ENCODE data around the gene UNC5C. TPM values are rescaled to one million over a fixed set of nuclear protein-coding genes. Genes with fewer than 3 reads are reported as not detected.

The UNC5C gene
- total and polyA plus RNA-seq, 2 of the 8 experiments (the other 6 are each of a cell fraction or from before 2014, with no cell fraction given) = 0.30 to 1.3 TPM

- Histone ChIP-seq H3K36me3 (ENCODE audit: control insufficient read depth in 2 of 4, insufficient read depth in 4 of 4, low read length in 3 of 4) (no peaks in the 10 kb centered on the region), H3K27ac (ENCODE audit: low read depth, low read length) (no peak overlapping the region), H3K79me1 (ENCODE audit: low read depth, low read length) (no peaks in the 10 kb centered on the region), H3K27me3 (replicated peaks in 1 of 4; ENCODE audit: control insufficient read depth in 3 of 4, extremely low read depth in 1 of 4, insufficient read depth in 3 of 4, low read length in 3 of 4) (no peaks in the 10 kb centered on the region), H3K9me3 (ENCODE audit: insufficient read depth in 2 of 2, low read depth in 1 of 2, low read length in 1 of 2) (no peaks in the 10 kb centered on the region), H2BK15ac (ENCODE audit: low read length) (no peak overlapping the region), H2BK12ac (ENCODE audit: low read depth, low read length) (no peak overlapping the region), H3K18ac (ENCODE audit: extremely low read depth, low read length) (no peak overlapping the region), H2BK120ac (replicated peaks; ENCODE audit: low read depth, low read length) (no peak overlapping the region), H3K4me2 (ENCODE audit: insufficient read depth in 1 of 2, low read depth in 2 of 2, low read length in 2 of 2) (no peak overlapping the region), H3K79me2 (ENCODE audit: control insufficient read depth in 1 of 2, insufficient read depth in 2 of 2, low read length in 2 of 2) (no peaks in the 10 kb centered on the region), H4K8ac (ENCODE audit: extremely low read depth, insufficient read depth, low read length) (no peak overlapping the region), H2AK5ac (ENCODE audit: low read depth, low read length) (no peak overlapping the region), H4K20me1 (replicated peaks in 1 of 2; ENCODE audit: control insufficient read depth in 1 of 2, insufficient read depth in 2 of 2, low read length in 2 of 2) (no peaks in the 10 kb centered on the region), H4K91ac (replicated peaks; ENCODE audit: insufficient read length, low read length) (no peak overlapping the region), H4K5ac (ENCODE audit: insufficient read length, low read depth, low read length) (no peak overlapping the region), H3K4ac (replicated peaks; ENCODE audit: insufficient read length, low read depth, low read length) (no peak overlapping the region), H2BK20ac (ENCODE audit: low read length) (no peak overlapping the region), H3K14ac (ENCODE audit: insufficient read length) (no peak overlapping the region), H3K4me1 (replicated peaks in 1 of 4; ENCODE audit: control insufficient read depth in 3 of 4, insufficient read depth in 4 of 4, low read length in 3 of 4) (no peaks in the 10 kb centered on the region), H2AFZ (ENCODE audit: low read length) (no peak overlapping the region), H3K4me3 (ENCODE audit: extremely low read depth in 1 of 4, insufficient read depth in 2 of 4, low read depth in 3 of 4, low read length in 4 of 4) (no peak overlapping the region), H3K9ac (replicated peaks in 1 of 4; ENCODE audit: extremely low read depth in 1 of 4, low read depth in 3 of 4, low read length in 3 of 4) (no peak overlapping the region), H2BK5ac (ENCODE audit: low read depth, low read length) (no peak overlapping the region), H3K23ac (ENCODE audit: insufficient read length) (no peak overlapping the region), H3K23me2 (ENCODE audit: low read depth, low read length) (no peaks in the 10 kb centered on the region), H3K56ac (replicated peaks; ENCODE audit: insufficient read length, low read depth, low read length) (no peak overlapping the region)
- 98% methylated on average over 4 of the region's 4 CpGs; no CpG with 5 or more reads in 1 of the 2 experiments for WGBS, 2 experiments (ENCODE audit: extremely low coverage in 1 of 2, insufficient coverage in 1 of 2, insufficient read length in 1 of 2, insufficient replicate concordance in 2 of 2, low coverage in 1 of 2, low lambda C conversion rate in 2 of 2, missing lambda C conversion rate in 1 of 2)
- FAIRE-seq (no peak), DNase-seq (ENCODE audit: low read depth in 1 of 2, low spot score in 2 of 2) (no peak)
- POLR2A ChIA-PET (ENCODE audit: partially characterized antibody) = no interaction called here
- CTCF ChIA-PET (ENCODE audit: partially characterized antibody) = no interaction called here
- no peak for TF ChIP-seq EP300 (IDR thresholded peaks at IDR 0.05; ENCODE audit: borderline replicate concordance in 1 of 2, low read depth in 2 of 2, low read length in 2 of 2)
- no peak for TF ChIP-seq TEAD4 (IDR thresholded peaks at IDR 0.05; ENCODE audit: low read depth, low read length)
- no peak for TF ChIP-seq KDM5A (IDR thresholded peaks at IDR 0.05; ENCODE audit: low read length)
- no peak for TF ChIP-seq CTCF (IDR thresholded peaks at IDR 0.05; ENCODE audit: control extremely low read depth in 1 of 3, insufficient read depth in 1 of 3, low read depth in 1 of 3, low read length in 3 of 3)
- no peak for TF ChIP-seq ATF3 (IDR thresholded peaks at IDR 0.05; ENCODE audit: insufficient read depth, low read depth, low read length)
- no peak for TF ChIP-seq ZNF274 (IDR thresholded peaks at IDR 0.05; ENCODE audit: borderline replicate concordance, extremely low read depth, low read length)
- TF ChIP-seq RXRA (IDR thresholded peaks at IDR 0.05; ENCODE audit: insufficient read depth, low read depth, low read length) = no peak
- no peak for TF ChIP-seq HDAC2 (IDR thresholded peaks at IDR 0.05; ENCODE audit: borderline replicate concordance in 1 of 2, low read depth in 2 of 2, low read length in 2 of 2)
- no peak for TF ChIP-seq EZH2 (IDR thresholded peaks at IDR 0.05; ENCODE audit: low read depth, low read length, severe bottlenecking)
- no peak for TF ChIP-seq ASH2L (IDR thresholded peaks at IDR 0.05; ENCODE audit: low read length)
Observed at GRCh38 chr4:95294321-95294720, 254.5 kb downstream of the UNC5C start.
